HEK293T (cell line): ENCODE measurements around the gene UBXN10.

Experiments
- CTCF ChIA-PET: fragments of 350-600 bp; formaldehyde crosslinking; extraction: SDS; loops from one replicate; lab custom pipeline; 2021; ENCODE audit warnings: antibody characterized with exemption, inconsistent platforms; lab: Yijun Ruan, JAX
- POLR2A ChIA-PET: fragments of 350-600 bp; formaldehyde crosslinking; extraction: SDS; loops from one replicate; lab custom pipeline; 2020; ENCODE audit warnings: antibody characterized with exemption, inconsistent platforms; lab: Yijun Ruan, JAX
- DNase-seq: peaks from one replicate; pipeline ENCODE4 v3.0.0; 2012; ENCODE audit warnings: mixed read lengths; ENCODE audit errors: extremely low spot score
- ARNT ChIP-seq: fragments of 450-650 bp; IDR thresholded peaks from 2 replicates; pipeline ENCODE4 v1.6.1; 2017; ENCODE audit warnings: mild to moderate bottlenecking
- BHLHE40 ChIP-seq: fragments of 450-650 bp; IDR thresholded peaks from 2 replicates; pipeline ENCODE4 v1.6.1; 2016; ENCODE audit warnings: mild to moderate bottlenecking, moderate library complexity, borderline replicate concordance
- CTBP1 ChIP-seq: fragments of 450-650 bp; IDR thresholded peaks from 2 replicates; pipeline ENCODE4 v1.6.1; 2016; ENCODE audit warnings: borderline replicate concordance
- ELF4 ChIP-seq: fragments of 450-650 bp; IDR thresholded peaks from 2 replicates; pipeline ENCODE4 v1.6.1; 2017; ENCODE audit warnings: antibody characterized with exemption
- FOXA1 ChIP-seq: fragments of 450-650 bp; IDR thresholded peaks from 2 replicates; pipeline ENCODE4 v1.6.1; 2016; ENCODE audit warnings: mild to moderate bottlenecking
- FOXK2 ChIP-seq: fragments of 450-650 bp; IDR thresholded peaks from 2 replicates; pipeline ENCODE4 v1.6.1; 2016; ENCODE audit warnings: mild to moderate bottlenecking
- FOXM1 ChIP-seq: fragments of 450-650 bp; IDR thresholded peaks from 2 replicates; pipeline ENCODE4 v1.6.1; 2017; ENCODE audit warnings: mild to moderate bottlenecking, borderline replicate concordance
- HDGF ChIP-seq: fragments of 450-650 bp; IDR thresholded peaks from 2 replicates; pipeline ENCODE4 v1.6.1; 2017; ENCODE audit warnings: antibody characterized with exemption, borderline replicate concordance
- L3MBTL2 ChIP-seq: fragments of 450-650 bp; conservative IDR thresholded peaks from 2 replicates; pipeline ENCODE4 v1.6.1; 2016; ENCODE audit warnings: mild to moderate bottlenecking
- LEF1 ChIP-seq: fragments of 450-650 bp; IDR thresholded peaks from 2 replicates; pipeline ENCODE4 v1.6.1; 2017; ENCODE audit warnings: mild to moderate bottlenecking, borderline replicate concordance
- NFRKB ChIP-seq: fragments of 450-650 bp; IDR thresholded peaks from 2 replicates; pipeline ENCODE4 v1.6.1; 2016; ENCODE audit warnings: mild to moderate bottlenecking, moderate library complexity
- SP1 ChIP-seq: fragments of 450-650 bp; IDR thresholded peaks from 2 replicates; pipeline ENCODE4 v1.6.1; 2017
- SUZ12 ChIP-seq: fragments of 450-650 bp; IDR thresholded peaks from 2 replicates; pipeline ENCODE4 v1.6.1; 2016; ENCODE audit warnings: mild to moderate bottlenecking
- TARDBP ChIP-seq: fragments of 450-650 bp; IDR thresholded peaks from 2 replicates; pipeline ENCODE4 v1.6.1; 2016
- ZNF384 ChIP-seq: fragments of 450-650 bp; IDR thresholded peaks from 2 replicates; pipeline ENCODE4 v1.6.1; 2016
- TF ChIP-seq, protein P1 (sequence below): fragments of 450-650 bp; IDR thresholded peaks from 2 replicates; pipeline ENCODE4 v1.6.1; 2016

UBXN10 gene

DNA sequence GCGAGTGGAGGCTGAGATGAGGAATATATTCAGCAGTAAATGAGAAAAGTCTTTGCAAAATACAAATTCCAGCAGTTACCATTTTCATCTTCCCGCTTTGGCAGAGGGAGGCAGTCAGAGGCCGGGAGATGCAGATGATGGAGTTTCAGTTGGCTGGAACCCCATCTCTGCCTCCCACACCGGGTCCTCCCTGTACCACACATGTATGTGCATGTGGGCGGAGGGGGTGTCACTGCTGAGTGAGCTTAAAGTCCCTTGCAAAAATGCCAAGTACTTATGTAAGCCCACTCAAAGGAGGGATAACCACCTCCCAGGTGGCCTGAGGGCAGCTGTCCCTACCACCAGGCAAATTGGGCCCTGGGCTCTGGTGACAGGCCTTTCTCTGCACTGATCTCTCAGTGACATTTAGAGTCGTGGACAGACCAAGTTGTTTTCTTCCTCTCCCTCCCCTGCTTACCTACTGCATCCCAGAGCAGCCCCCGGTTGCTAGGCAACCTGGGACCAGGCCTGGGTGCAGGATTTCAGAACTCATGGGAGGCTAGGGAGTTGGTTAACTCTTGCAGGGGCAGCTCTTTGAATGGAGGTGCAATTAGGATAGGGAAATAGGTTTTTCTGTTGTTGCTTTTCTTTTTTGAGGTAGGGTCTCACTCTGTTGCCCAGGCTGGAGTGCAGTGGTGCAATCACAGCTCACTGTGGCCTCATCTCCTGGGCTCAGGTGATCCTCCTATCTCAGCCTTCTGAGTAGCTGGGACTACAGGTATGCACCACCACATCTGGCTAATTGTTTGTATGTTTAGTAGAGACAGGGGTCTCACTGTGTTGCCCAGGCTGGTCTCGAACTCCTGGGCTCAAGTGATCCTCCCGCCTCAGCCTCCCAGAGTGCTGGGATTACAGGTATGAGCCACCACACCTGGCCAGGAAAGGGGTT lies 17.1 kb upstream of the UBXN10 start:
- TF ChIP-seq TARDBP (no peak), FOXK2 (no peak), ARNT (no peak), FOXM1 (no peak), ZNF384 (no peak), BHLHE40 (no peak), NFRKB (no peak), ELF4 (no peak), SP1 (no peak), FOXA1 (no peak), LEF1 (no peak), HDGF (no peak), CTBP1 (no peak)
- TF ChIP-seq, protein P1, sequence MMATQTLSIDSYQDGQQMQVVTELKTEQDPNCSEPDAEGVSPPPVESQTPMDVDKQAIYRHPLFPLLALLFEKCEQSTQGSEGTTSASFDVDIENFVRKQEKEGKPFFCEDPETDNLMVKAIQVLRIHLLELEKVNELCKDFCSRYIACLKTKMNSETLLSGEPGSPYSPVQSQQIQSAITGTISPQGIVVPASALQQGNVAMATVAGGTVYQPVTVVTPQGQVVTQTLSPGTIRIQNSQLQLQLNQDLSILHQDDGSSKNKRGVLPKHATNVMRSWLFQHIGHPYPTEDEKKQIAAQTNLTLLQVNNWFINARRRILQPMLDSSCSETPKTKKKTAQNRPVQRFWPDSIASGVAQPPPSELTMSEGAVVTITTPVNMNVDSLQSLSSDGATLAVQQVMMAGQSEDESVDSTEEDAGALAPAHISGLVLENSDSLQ, result no peak
- POLR2A ChIA-PET, result no interaction called here
- CTCF ChIA-PET, result interaction anchor here (1.0 kb wide), 1 partner anchor 10 kb away, joined by 3 read pairs; no protein-coding TSS in a partner anchor
- DNase-seq, result no peak

DNA sequence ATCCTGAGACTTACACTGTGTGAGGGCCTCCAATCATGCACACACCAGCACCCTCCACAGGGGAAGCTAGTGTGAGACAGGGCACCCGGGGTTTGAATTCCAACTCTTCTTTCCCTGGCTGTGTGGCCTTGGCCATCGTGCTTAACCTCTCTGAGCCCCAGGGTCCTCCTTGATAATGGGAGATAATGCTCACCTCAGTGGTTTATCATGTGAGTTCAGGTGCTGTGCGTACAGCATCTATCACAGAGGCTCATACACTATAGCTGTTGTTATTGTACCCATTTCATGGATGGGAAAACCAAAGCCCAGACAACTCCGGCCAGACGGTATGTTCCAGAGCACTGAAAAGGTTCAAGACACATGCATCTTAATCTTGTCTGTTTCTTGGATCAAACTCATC lies 16.0 kb upstream of the UBXN10 start:
- ChIA-PET CTCF (no interaction called here), POLR2A (no interaction called here)
- TF ChIP-seq, protein P1, result no peak
- TF ChIP-seq SUZ12, result no peak
- TF ChIP-seq TARDBP, result no peak
- no peak for TF ChIP-seq ZNF384
- TF ChIP-seq FOXK2, result no peak
- no peak for TF ChIP-seq ARNT
- TF ChIP-seq FOXM1, result no peak
- TF ChIP-seq LEF1, result no peak
- no peak for TF ChIP-seq L3MBTL2
- TF ChIP-seq SP1, result no peak
- no peak for TF ChIP-seq CTBP1
- no peak for TF ChIP-seq BHLHE40
- DNase-seq, result no peak

DNA sequence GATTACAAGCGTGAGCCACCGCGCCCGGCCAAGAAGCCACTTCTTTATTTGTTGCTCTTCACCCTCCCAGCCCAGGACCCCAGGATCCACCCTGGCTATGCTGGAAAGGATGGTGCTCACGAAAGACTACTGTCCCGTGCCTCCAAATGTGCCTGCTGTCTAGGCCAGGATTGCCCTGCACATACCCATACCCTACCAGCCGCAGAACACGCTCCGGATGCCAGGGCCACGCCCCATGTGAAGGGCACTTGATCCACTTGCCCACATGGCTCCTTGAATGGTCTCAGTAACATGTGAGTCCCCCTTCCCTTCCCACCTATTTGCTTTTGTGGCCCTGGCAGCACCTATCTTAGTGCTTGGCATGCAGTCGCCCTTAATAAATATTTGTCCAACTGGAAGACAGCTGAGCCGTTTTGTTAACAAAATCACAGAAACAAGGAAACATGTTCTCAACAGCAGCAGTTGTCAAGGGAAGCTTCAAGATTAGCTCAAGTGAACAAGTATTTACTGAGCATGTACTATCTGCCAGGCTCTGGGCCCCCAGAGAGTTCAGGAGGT lies 13.8 kb upstream of the UBXN10 start:
- POLR2A ChIA-PET, result interaction anchor here (0.6 kb wide), 1 partner anchor 30 kb away, joined by 3 read pairs; no protein-coding TSS in a partner anchor
- CTCF ChIA-PET, result no interaction called here
- no peak for DNase-seq
- TF ChIP-seq SP1 (no peak), FOXM1 (no peak), L3MBTL2 (no peak), ARNT (no peak), CTBP1 (no peak), HDGF (no peak), ZNF384 (no peak), ELF4 (no peak)

DNA sequence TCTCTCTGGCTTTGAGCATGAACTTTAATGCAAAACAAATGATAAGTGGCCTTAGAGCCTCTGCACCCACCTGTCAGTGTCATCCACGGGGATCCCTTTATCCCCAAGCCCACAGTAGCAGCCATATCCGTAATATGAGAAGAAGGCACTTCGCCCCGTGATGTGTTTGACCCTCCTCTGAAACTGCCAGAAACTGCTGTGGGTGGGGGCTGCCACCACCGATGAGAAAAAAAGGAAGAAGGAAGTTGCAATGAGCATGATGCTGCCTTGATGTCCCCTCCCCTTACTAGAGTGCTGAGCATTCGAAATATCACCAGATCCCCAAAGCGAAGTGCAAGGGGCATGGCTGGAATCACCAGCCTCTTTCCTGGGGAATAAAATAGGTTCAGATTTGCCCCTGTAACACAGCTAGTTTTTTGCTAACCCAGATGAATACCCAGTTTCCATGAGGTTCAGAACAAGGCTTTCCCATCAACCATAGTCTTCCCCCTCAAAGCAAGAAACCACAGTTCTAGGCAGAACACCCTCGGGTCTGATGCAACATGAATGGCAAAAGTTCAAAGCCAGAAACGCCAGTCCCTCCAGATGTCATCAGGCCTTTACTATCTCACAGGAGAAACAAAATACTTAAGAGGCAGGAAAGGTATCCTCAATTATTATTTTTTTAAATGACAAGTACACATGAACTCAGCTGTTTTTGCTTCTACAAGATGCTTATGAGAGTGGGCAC lies 10.8 kb upstream of the UBXN10 start:
- no peak for TF ChIP-seq FOXM1
- TF ChIP-seq, protein P1, result no peak
- no peak for TF ChIP-seq FOXA1
- TF ChIP-seq CTBP1, result no peak
- ChIA-PET POLR2A (no interaction called here), CTCF (no interaction called here)
- DNase-seq, result no peak

DNA sequence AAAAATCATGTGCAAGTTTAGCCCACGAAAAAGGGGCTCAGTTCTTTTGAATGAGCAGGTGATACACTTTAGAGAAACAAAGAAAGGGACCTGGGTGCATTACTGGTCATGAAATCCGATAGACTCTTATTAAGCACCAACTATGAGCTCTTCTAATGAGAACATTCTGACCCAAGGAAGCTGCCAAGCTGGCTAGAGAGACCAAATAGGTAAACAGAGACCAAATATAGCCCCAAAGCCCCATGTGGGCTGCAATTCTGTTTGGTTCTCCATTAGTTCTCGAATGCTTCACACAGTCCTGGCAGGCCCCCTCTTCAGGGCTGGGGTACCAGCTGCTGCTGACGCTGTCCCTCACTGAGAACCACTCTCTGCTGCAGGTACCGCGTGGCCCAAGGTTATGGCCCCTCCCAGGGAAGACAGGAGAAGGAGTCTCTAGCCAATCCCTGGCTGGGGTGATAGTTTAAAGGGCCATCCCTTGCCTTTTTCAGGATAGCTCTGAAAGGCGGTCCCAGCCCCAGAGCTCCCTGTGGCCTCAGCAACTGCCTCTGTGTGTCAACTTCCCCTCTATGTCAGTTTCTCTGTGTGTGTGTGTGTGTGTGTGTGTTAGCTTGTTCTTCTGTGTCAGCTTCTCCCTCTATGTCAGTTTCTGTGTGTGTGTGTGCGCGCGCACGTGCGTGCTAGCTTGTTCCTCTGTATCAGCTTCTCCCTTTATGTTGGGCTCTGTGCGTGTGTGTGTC lies 7.1 kb upstream of the UBXN10 start:
- DNase-seq, result no peak
- no peak for TF ChIP-seq ARNT
- TF ChIP-seq, protein P1, result no peak
- TF ChIP-seq BHLHE40, result no peak
- TF ChIP-seq NFRKB, result no peak
- TF ChIP-seq ZNF384, result no peak
- no peak for TF ChIP-seq ELF4
- TF ChIP-seq HDGF, result no peak
- TF ChIP-seq TARDBP, result no peak
- TF ChIP-seq LEF1, result no peak
- no peak for TF ChIP-seq FOXK2
- no peak for TF ChIP-seq CTBP1
- TF ChIP-seq FOXA1, result no peak
- no peak for TF ChIP-seq SP1
- no peak for TF ChIP-seq FOXM1
- TF ChIP-seq SUZ12, result no peak
- POLR2A ChIA-PET, result interaction anchor here (0.6 kb wide), 1 partner anchor 19 kb away, joined by 3 read pairs; no protein-coding TSS in a partner anchor
- CTCF ChIA-PET, result interaction anchor here (0.5 to 1.0 kb wide), 2 partner anchors 11 to 1845 kb away, joined by 3 read pairs; no protein-coding TSS in a partner anchor
